SK-N-SH (cell line): ENCODE data around the gene CCNK. TPM values are rescaled to one million over a fixed set of nuclear protein-coding genes. Genes with fewer than 3 reads are reported as not detected.

ENCODE experiments used
- CTCF ChIA-PET: fragments of 300-600, 350-600 bp; formaldehyde crosslinking; extraction: SDS; loops from one replicate; lab custom pipeline; 2021; lab: Yijun Ruan, JAX
- POLR2A ChIA-PET: fragments of 350-600 bp; sonication (Branson Sonifier 250); formaldehyde crosslinking; extraction: SDS; loops from one replicate; lab custom pipeline; 2020; ENCODE audit warnings: antibody characterized with exemption, inconsistent platforms; lab: Yijun Ruan, JAX
- DNase-seq: peaks from one replicate; pipeline ENCODE4 v3.0.0; 2012
- H2AFZ ChIP-seq: fragments of 200-600 bp; sonication (generic); 2 replicates; pipeline ENCODE4 v1.8.1; 2016; ENCODE audit warnings: antibody characterized with exemption, mild to moderate bottlenecking, low read depth
- H3F3A ChIP-seq: fragments of 200-600 bp; sonication (generic); replicated peaks from 2 replicates; pipeline ENCODE3; 2016; ENCODE audit warnings: antibody characterized with exemption, mild to moderate bottlenecking; ENCODE audit not compliant: insufficient read depth
- H3K27ac ChIP-seq, 2 experiments: fragments of 200-500 bp in 1 of 2; fragments of 200-600 bp in 1 of 2; sonication (Bioruptor generic) in 1 of 2; sonication (generic), shearing (Covaris generic) in 1 of 2; 2 replicates each; pipeline versions ENCODE4 v1.5.1 to v1.6.1; 2014 to 2016; ENCODE audit warnings: low read depth in 2 of 2, inconsistent platforms in 1 of 2, low read length in 1 of 2, mild to moderate bottlenecking in 1 of 2, mixed read lengths in 1 of 2
- H3K27me3 ChIP-seq: fragments of 200-600 bp; sonication (generic), shearing (Covaris generic); 2 replicates; pipeline ENCODE4 v1.6.1; 2016; ENCODE audit warnings: mixed run types; ENCODE audit not compliant: insufficient read depth
- H3K36me3 ChIP-seq, 2 experiments: fragments of 200-500 bp in 1 of 2; fragments of 200-600 bp in 1 of 2; sonication (Bioruptor generic) in 1 of 2; sonication (generic) in 1 of 2; replicated peaks in 1 of 2; 2 replicates each; pipeline versions ENCODE3 to v1.5.1; 2014 to 2016; ENCODE audit warnings: low read length in 1 of 2, mild to moderate bottlenecking in 1 of 2; ENCODE audit not compliant: insufficient read depth in 2 of 2, control insufficient read depth in 1 of 2
- H3K4me1 ChIP-seq, 2 experiments: fragments of 200-500 bp in 1 of 2; fragments of 200-600 bp in 1 of 2; sonication (Bioruptor generic) in 1 of 2; sonication (generic), shearing (Covaris generic) in 1 of 2; 2 replicates each; pipeline versions ENCODE4 v1.5.1 to v1.6.1; 2014 to 2016; ENCODE audit warnings: low read depth in 1 of 2, low read length in 1 of 2, mixed run types in 1 of 2; ENCODE audit not compliant: insufficient read depth in 2 of 2, control insufficient read depth in 1 of 2
- H3K4me2 ChIP-seq: fragments of 200-600 bp; sonication (generic), shearing (Covaris generic); 2 replicates; pipeline ENCODE4 v1.6.1; 2017; ENCODE audit warnings: mixed run types
- H3K4me3 ChIP-seq, 2 experiments: fragments of 200-500 bp in 1 of 2; fragments of 200-600 bp in 1 of 2; sonication (Bioruptor generic) in 1 of 2; sonication (generic), shearing (Covaris generic) in 1 of 2; 2 replicates each; pipeline versions ENCODE4 v1.5.1 to v1.8.1; 2014 to 2016; ENCODE audit warnings: low read depth in 2 of 2, inconsistent platforms in 1 of 2, low read length in 1 of 2, mild to moderate bottlenecking in 1 of 2, mixed read lengths in 1 of 2, moderate library complexity in 1 of 2
- H3K79me2 ChIP-seq: fragments of 200-600 bp; sonication (generic); 2 replicates; pipeline ENCODE4 v1.8.1; 2017; ENCODE audit warnings: mild to moderate bottlenecking; ENCODE audit not compliant: insufficient read depth
- H3K9ac ChIP-seq: fragments of 200-600 bp; sonication (generic); 2 replicates; pipeline ENCODE4 v1.6.1; 2017; ENCODE audit warnings: mixed run types
- H3K9me2 ChIP-seq: fragments of 200-600 bp; sonication (generic); 2 replicates; pipeline ENCODE4 v1.6.1; 2017; ENCODE audit warnings: mixed run types
- H3K9me3 ChIP-seq: fragments of 200-600 bp; sonication (generic); 2 replicates; pipeline ENCODE4 v1.6.1; 2017; ENCODE audit warnings: mixed run types, mild to moderate bottlenecking, moderate library complexity
- H4K20me1 ChIP-seq: fragments of 200-600 bp; sonication (generic); 2 replicates; pipeline ENCODE4 v1.6.1; 2017; ENCODE audit warnings: mild to moderate bottlenecking, mixed run types; ENCODE audit not compliant: insufficient read depth
- CHD2 ChIP-seq: fragments of 150-350 bp; IDR thresholded peaks from 2 replicates; pipeline ENCODE4 v1.6.1; 2018; ENCODE audit warnings: low read length; ENCODE audit not compliant: partially characterized antibody
- EP300 ChIP-seq, 2 experiments: IDR thresholded peaks; 2 replicates each; pipeline versions ENCODE4 v1.4.0 to v1.6.1; 2012; ENCODE audit warnings: borderline replicate concordance in 1 of 2, low read depth in 1 of 2, low read length in 1 of 2
- EZH2phosphoT487 ChIP-seq: fragments of 200-600 bp; sonication (generic); IDR thresholded peaks from 2 replicates; pipeline ENCODE4 v1.6.1; 2017; ENCODE audit warnings: low read depth, mixed run types, mild to moderate bottlenecking, antibody characterized with exemption, moderate library complexity, borderline replicate concordance
- FOXJ3 ChIP-seq: sonication (generic); formaldehyde crosslinking; IDR thresholded peaks from 2 replicates; pipeline ENCODE4 v1.5.1; 2020; ENCODE audit warnings: mild to moderate bottlenecking, missing genetic modification reagents
- MXI1 ChIP-seq: IDR thresholded peaks from 2 replicates; pipeline ENCODE4 v1.6.1; 2012; ENCODE audit warnings: mild to moderate bottlenecking, low read depth, low read length, improper control_type of control experiment
- NFIC ChIP-seq: IDR thresholded peaks from 2 replicates; pipeline ENCODE4 v1.4.0; 2012; ENCODE audit warnings: borderline replicate concordance
- RXRA ChIP-seq: IDR thresholded peaks from 2 replicates; pipeline ENCODE4 v1.4.0; 2012; ENCODE audit warnings: low read depth, mild to moderate bottlenecking, borderline replicate concordance
- TAF1 ChIP-seq: IDR thresholded peaks from 2 replicates; pipeline ENCODE4 v1.6.1; 2012; ENCODE audit warnings: low read depth, mild to moderate bottlenecking, low read length, moderate library complexity, borderline replicate concordance
- TCF12 ChIP-seq: IDR thresholded peaks from 2 replicates; pipeline ENCODE4 v1.4.0; 2012
- TEAD4 ChIP-seq: IDR thresholded peaks from 2 replicates; pipeline ENCODE4 v1.4.0; 2012; ENCODE audit warnings: mild to moderate bottlenecking, borderline replicate concordance; ENCODE audit not compliant: insufficient read depth
- WGBS: methylation state at CpG from one replicate; pipeline ENCODE4 v1.1.6; 2017; ENCODE audit warnings: low lambda C conversion rate; 5-methylcytosine and 5-hydroxymethylcytosine counted together
- polyA plus RNA-seq, 3 experiments: library from polyadenylated mRNA; depleted of rRNA; stranded (reverse); fragments of >200 nt; gene quantifications; 2 replicates each; pipeline ENCODE4 v1.2.3, GENCODE V29; 2012
- TF ChIP-seq, protein P1 (sequence below): IDR thresholded peaks from 2 replicates; pipeline ENCODE4 v1.4.0; 2012; ENCODE audit warnings: low read depth, borderline replicate concordance
- TF ChIP-seq, protein P2 (sequence below): IDR thresholded peaks from 2 replicates; pipeline ENCODE4 v1.4.0; 2012; ENCODE audit warnings: low read depth, borderline replicate concordance
- TF ChIP-seq, protein P3 (sequence below): fragments of 150-350 bp; IDR thresholded peaks from 2 replicates; pipeline ENCODE4 v1.6.1; 2017; ENCODE audit warnings: antibody characterized with exemption, low read length, low read depth, borderline replicate concordance
- TF ChIP-seq, protein P4 (sequence below): IDR thresholded peaks from 2 replicates; pipeline ENCODE4; 2012

Gene CCNK
- polyA plus RNA-seq, 1 of the 3 experiments (the other 2 are of a cell fraction), result 14.6 TPM

DNA sequence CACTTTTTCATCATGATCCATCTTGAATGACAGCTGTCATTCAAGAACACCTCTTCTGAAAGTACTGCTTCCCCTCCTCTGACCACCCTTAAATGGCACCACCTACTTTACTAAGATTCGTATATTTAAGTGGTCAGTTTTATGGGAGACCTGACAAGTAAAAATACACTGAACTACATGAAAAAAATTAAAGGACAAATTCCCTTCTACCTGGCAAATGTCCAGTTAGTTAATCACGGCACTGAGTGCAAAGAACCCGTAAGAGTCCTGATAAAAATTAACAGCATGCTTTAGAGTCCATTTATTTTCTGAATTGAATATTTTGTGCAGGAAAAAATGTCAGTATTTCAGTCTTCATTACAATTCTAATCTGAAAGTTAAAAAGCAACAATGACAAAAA is 49.2 kb upstream of the CCNK start:
- H3K4me1 ChIP-seq, result no peaks in the 10 kb centered on the region; a peak in 1 of 4 replicates
- no peak overlapping the region for H3K4me3 ChIP-seq
- no peak for DNase-seq
- no peak overlapping the region for H2AFZ ChIP-seq
- no peaks in the 10 kb centered on the region for H4K20me1 ChIP-seq
- peaks cover 4% of the 10 kb centered on the region; the same call in 1 of the 2 replicates for H3K9me3 ChIP-seq
- H3K27me3 ChIP-seq, result no peaks in the 10 kb centered on the region
- H3K9me2 ChIP-seq, result no peaks in the 10 kb centered on the region
- peaks cover 10 to 19% of the 10 kb centered on the region in 2 experiments for H3K36me3 ChIP-seq
- ChIA-PET POLR2A (no interaction called here), CTCF (interaction anchor here (2.3 kb wide), 1 partner anchor 16 kb away, joined by 9 read pairs; no protein-coding TSS in a partner anchor)
- H3K27ac ChIP-seq, result no peak overlapping the region
- no peak overlapping the region for H3K9ac ChIP-seq
- peaks cover 4% of the 10 kb centered on the region; the same call in 1 of the 2 replicates for H3K79me2 ChIP-seq
- peaks cover 4% of the 10 kb centered on the region for H3F3A ChIP-seq
- no peak overlapping the region for H3K4me2 ChIP-seq
- WGBS, result 84% methylated on average over 3 of the region's 3 CpGs
- TF ChIP-seq, protein P1, sequence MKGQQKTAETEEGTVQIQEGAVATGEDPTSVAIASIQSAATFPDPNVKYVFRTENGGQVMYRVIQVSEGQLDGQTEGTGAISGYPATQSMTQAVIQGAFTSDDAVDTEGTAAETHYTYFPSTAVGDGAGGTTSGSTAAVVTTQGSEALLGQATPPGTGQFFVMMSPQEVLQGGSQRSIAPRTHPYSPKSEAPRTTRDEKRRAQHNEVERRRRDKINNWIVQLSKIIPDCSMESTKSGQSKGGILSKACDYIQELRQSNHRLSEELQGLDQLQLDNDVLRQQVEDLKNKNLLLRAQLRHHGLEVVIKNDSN, result no peak
- TF ChIP-seq EP300 (IDR thresholded peaks at IDR 0.05; ENCODE audit: borderline replicate concordance in 1 of 2, low read depth in 1 of 2, low read length in 1 of 2) (no peak), TCF12 (no peak), TAF1 (no peak), NFIC (no peak), TEAD4 (no peak), CHD2 (no peak), FOXJ3 (no peak), MXI1 (no peak), RXRA (no peak), EZH2phosphoT487 (no peak)
- TF ChIP-seq, protein P2, sequence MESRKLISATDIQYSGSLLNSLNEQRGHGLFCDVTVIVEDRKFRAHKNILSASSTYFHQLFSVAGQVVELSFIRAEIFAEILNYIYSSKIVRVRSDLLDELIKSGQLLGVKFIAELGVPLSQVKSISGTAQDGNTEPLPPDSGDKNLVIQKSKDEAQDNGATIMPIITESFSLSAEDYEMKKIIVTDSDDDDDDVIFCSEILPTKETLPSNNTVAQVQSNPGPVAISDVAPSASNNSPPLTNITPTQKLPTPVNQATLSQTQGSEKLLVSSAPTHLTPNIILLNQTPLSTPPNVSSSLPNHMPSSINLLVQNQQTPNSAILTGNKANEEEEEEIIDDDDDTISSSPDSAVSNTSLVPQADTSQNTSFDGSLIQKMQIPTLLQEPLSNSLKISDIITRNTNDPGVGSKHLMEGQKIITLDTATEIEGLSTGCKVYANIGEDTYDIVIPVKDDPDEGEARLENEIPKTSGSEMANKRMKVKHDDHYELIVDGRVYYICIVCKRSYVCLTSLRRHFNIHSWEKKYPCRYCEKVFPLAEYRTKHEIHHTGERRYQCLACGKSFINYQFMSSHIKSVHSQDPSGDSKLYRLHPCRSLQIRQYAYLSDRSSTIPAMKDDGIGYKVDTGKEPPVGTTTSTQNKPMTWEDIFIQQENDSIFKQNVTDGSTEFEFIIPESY, result no peak
- TF ChIP-seq, protein P3, sequence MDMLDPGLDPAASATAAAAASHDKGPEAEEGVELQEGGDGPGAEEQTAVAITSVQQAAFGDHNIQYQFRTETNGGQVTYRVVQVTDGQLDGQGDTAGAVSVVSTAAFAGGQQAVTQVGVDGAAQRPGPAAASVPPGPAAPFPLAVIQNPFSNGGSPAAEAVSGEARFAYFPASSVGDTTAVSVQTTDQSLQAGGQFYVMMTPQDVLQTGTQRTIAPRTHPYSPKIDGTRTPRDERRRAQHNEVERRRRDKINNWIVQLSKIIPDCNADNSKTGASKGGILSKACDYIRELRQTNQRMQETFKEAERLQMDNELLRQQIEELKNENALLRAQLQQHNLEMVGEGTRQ, result no peak
- TF ChIP-seq, protein P4, sequence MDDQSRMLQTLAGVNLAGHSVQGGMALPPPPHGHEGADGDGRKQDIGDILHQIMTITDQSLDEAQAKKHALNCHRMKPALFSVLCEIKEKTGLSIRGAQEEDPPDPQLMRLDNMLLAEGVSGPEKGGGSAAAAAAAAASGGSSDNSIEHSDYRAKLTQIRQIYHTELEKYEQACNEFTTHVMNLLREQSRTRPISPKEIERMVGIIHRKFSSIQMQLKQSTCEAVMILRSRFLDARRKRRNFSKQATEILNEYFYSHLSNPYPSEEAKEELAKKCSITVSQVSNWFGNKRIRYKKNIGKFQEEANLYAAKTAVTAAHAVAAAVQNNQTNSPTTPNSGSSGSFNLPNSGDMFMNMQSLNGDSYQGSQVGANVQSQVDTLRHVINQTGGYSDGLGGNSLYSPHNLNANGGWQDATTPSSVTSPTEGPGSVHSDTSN, result no peak
